HCT116 (cell line): Measurements from ENCODE around the gene MYO3B. TPM values are rescaled to one million over a fixed set of nuclear protein-coding genes. Genes with fewer than 3 reads are reported as not detected.

Experiments used
- ATAC-seq: fragments of 200-7000 bp; cut with Tn5 transposase; 2 replicates; pipeline ENCODE4 v1.9.1; 2020; ENCODE audit warnings: mild to moderate bottlenecking, moderate library complexity
- BruUV-seq: library from RNA; stranded (reverse); fragments of 400-500 nt; replicated peaks from 2 replicates; lab custom pipeline; 2021; lab: Mats Ljungman, UMichigan
- CTCF ChIA-PET: fragments of 300-600 bp; sonication (Branson Sonifier 250); formaldehyde crosslinking; loops from one replicate; lab custom pipeline; 2021; ENCODE audit warnings: antibody characterized with exemption; lab: Charles Lee
- POLR2A ChIA-PET: fragments of 300-600, 350-600 bp; sonication (Branson Sonifier 250); formaldehyde crosslinking; loops from one replicate; lab custom pipeline; 2021; ENCODE audit warnings: antibody characterized with exemption; lab: Charles Lee
- RAD21 ChIA-PET, 2 experiments: fragments of 300-600 bp; sonication (Branson Sonifier 250); formaldehyde crosslinking; loops; one replicate each; lab custom pipeline; 2023; ENCODE audit warnings: low total read pairs in 2 of 2; ENCODE audit not compliant: uncharacterized antibody in 2 of 2, unreplicated experiment in 2 of 2, low non-redundant PET in 1 of 2; lab: Charles Lee
- DNase-seq: peaks from one replicate; pipeline ENCODE4 v3.0.0-alpha.2; 2010; ENCODE audit warnings: low read depth, low spot score
- H2AFZ ChIP-seq: fragments of 200-600 bp; shearing (Covaris generic), sonication (generic); 2 replicates; pipeline ENCODE4 v1.6.1; 2017; ENCODE audit warnings: low read depth, mixed run types, mixed read lengths, antibody characterized with exemption, low read length; ENCODE audit not compliant: poor library complexity, severe bottlenecking
- H3K27ac ChIP-seq: 2 replicates; pipeline ENCODE4 v1.5.1; 2012; ENCODE audit warnings: low read depth, low read length
- H3K27me3 ChIP-seq: fragments of 200-600 bp; sonication (generic); 2 replicates; pipeline ENCODE4 v1.6.1; 2016; ENCODE audit warnings: mixed run types, low read length, mixed read lengths; ENCODE audit not compliant: insufficient read depth
- H3K36me3 ChIP-seq, 2 experiments: fragments of 200-500 bp in 1 of 2; fragments of 200-600 bp in 1 of 2; sonication (Bioruptor generic) in 1 of 2; sonication (generic) in 1 of 2; 2 replicates each; pipeline versions ENCODE4 v1.5.1 to v1.6.1; 2014 to 2016; ENCODE audit warnings: low read length in 2 of 2, inconsistent platforms in 1 of 2, mixed read lengths in 1 of 2, mixed run types in 1 of 2; ENCODE audit not compliant: insufficient read depth in 2 of 2, control insufficient read depth in 1 of 2
- H3K4me1 ChIP-seq, 2 experiments: fragments of 200-600 bp in 1 of 2; sonication (generic) in 1 of 2; 2 replicates each; pipeline versions ENCODE4 v1.5.1 to v1.6.1; 2012 to 2017; ENCODE audit warnings: low read length in 2 of 2, inconsistent platforms in 1 of 2, mild to moderate bottlenecking in 1 of 2, mixed read lengths in 1 of 2, mixed run types in 1 of 2, moderate library complexity in 1 of 2; ENCODE audit not compliant: insufficient read depth in 2 of 2, control insufficient read depth in 1 of 2
- H3K4me2 ChIP-seq: fragments of 200-600 bp; sonication (generic); 2 replicates; pipeline ENCODE4 v1.6.1; 2017; ENCODE audit warnings: mixed run types, low read length, mixed read lengths
- H3K4me3 ChIP-seq, 2 experiments: fragments of 200-600 bp in 1 of 2; sonication (generic) in 1 of 2; replicated peaks in 1 of 2; 2 replicates each; pipeline ENCODE4 v1.5.1; 2011 to 2016; ENCODE audit warnings: low read length in 2 of 2, control low read depth in 1 of 2, low read depth in 1 of 2, mild to moderate bottlenecking in 1 of 2, mixed read lengths in 1 of 2, mixed run types in 1 of 2
- H3K79me2 ChIP-seq: fragments of 200-600 bp; sonication (generic); 2 replicates; pipeline ENCODE4 v1.6.1; 2017; ENCODE audit warnings: mild to moderate bottlenecking, mixed run types, low read length, moderate library complexity, mixed read lengths; ENCODE audit not compliant: insufficient read depth
- H3K9ac ChIP-seq: fragments of 200-600 bp; sonication (generic); 2 replicates; pipeline ENCODE4 v1.6.1; 2016; ENCODE audit warnings: low read length, mixed read lengths
- H3K9me2 ChIP-seq: fragments of 200-600 bp; sonication (generic), shearing (Covaris generic); 2 replicates; pipeline ENCODE4 v1.6.1; 2017; ENCODE audit warnings: mixed run types, mild to moderate bottlenecking, moderate library complexity; ENCODE audit not compliant: insufficient read depth
- H3K9me3 ChIP-seq, 2 experiments: fragments of 200-500 bp in 1 of 2; fragments of 200-600 bp in 1 of 2; sonication (Bioruptor generic) in 1 of 2; sonication (generic) in 1 of 2; 2 replicates each; pipeline ENCODE4 v1.6.1; 2014 to 2017; ENCODE audit warnings: low read length in 2 of 2, mixed read lengths in 2 of 2, inconsistent platforms in 1 of 2, low read depth in 1 of 2, mild to moderate bottlenecking in 1 of 2, mixed run types in 1 of 2, moderate library complexity in 1 of 2; ENCODE audit not compliant: control insufficient read depth in 1 of 2, insufficient read depth in 1 of 2
- H4K20me1 ChIP-seq: fragments of 200-600 bp; sonication (generic), shearing (Covaris generic); 2 replicates; pipeline ENCODE4 v1.6.1; 2017; ENCODE audit warnings: mixed run types, mild to moderate bottlenecking, moderate library complexity; ENCODE audit not compliant: insufficient read depth
- CTCF ChIP-seq, 3 experiments: fragments of 200-600 bp in 1 of 3; sonication (generic) in 1 of 3; IDR thresholded peaks in 2 of 3; conservative IDR thresholded peaks in 1 of 3; 2 replicates each; pipeline ENCODE4 v1.5.1; 2012 to 2017; ENCODE audit warnings: low read depth in 2 of 3, low read length in 2 of 3, antibody characterized with exemption in 1 of 3, borderline replicate concordance in 1 of 3, control low read depth in 1 of 3, mild to moderate bottlenecking in 1 of 3, mixed read lengths in 1 of 3, mixed run types in 1 of 3, moderate library complexity in 1 of 3; ENCODE audit not compliant: insufficient read depth in 1 of 3
- EGR1 ChIP-seq: IDR thresholded peaks from 2 replicates; pipeline ENCODE4 v1.6.1; 2012; ENCODE audit warnings: low read depth
- ELF1 ChIP-seq: IDR thresholded peaks from 2 replicates; pipeline ENCODE4 v1.6.1; 2012; ENCODE audit warnings: low read depth, borderline replicate concordance
- EZH2 ChIP-seq: fragments of 200-600 bp; sonication (generic); IDR thresholded peaks from 2 replicates; pipeline ENCODE4 v1.6.1; 2017; ENCODE audit warnings: antibody characterized with exemption, mixed run types
- EZH2phosphoT487 ChIP-seq: fragments of 200-600 bp; IDR thresholded peaks from 2 replicates; pipeline ENCODE4 v1.6.1; 2018; ENCODE audit warnings: antibody characterized with exemption, borderline replicate concordance
- FOSL1 ChIP-seq: IDR thresholded peaks from 2 replicates; pipeline ENCODE4 v1.6.1; 2012; ENCODE audit warnings: low read depth
- JUND ChIP-seq: IDR thresholded peaks from 2 replicates; pipeline ENCODE4 v1.6.1; 2012
- MAX ChIP-seq: IDR thresholded peaks from 2 replicates; pipeline ENCODE4 v1.6.1; 2012
- POLR2A ChIP-seq: IDR thresholded peaks from 2 replicates; pipeline ENCODE4 v1.7.0; 2011; ENCODE audit warnings: borderline replicate concordance; ENCODE audit not compliant: insufficient read depth, insufficient read length; ENCODE audit errors: extremely low read depth
- POLR2AphosphoS5 ChIP-seq: IDR thresholded peaks from 2 replicates; pipeline ENCODE4 v1.6.1; 2011; ENCODE audit warnings: mild to moderate bottlenecking, low read depth, low read length, moderate library complexity
- RAD21 ChIP-seq: IDR thresholded peaks from 2 replicates; pipeline ENCODE4 v1.6.1; 2012; ENCODE audit warnings: low read depth, mild to moderate bottlenecking
- SIN3A ChIP-seq: IDR thresholded peaks from 2 replicates; pipeline ENCODE4 v1.6.1; 2012; ENCODE audit warnings: low read depth
- SP1 ChIP-seq: IDR thresholded peaks from 2 replicates; pipeline ENCODE4 v1.6.1; 2012; ENCODE audit warnings: low read depth
- SRF ChIP-seq: IDR thresholded peaks from 2 replicates; pipeline ENCODE4 v1.6.1; 2012; ENCODE audit warnings: low read depth
- ZBTB33 ChIP-seq: IDR thresholded peaks from 2 replicates; pipeline ENCODE4 v1.6.1; 2011; ENCODE audit warnings: mild to moderate bottlenecking, low read length, moderate library complexity; ENCODE audit not compliant: insufficient replicate concordance; ENCODE audit errors: extremely low read depth
- ZFX ChIP-seq: fragments of 450-650 bp; IDR thresholded peaks from 2 replicates; pipeline ENCODE4 v1.6.1; 2017
- intact Hi-C: fragments of 100-400 bp; cut with micrococcal nuclease; formaldehyde crosslinking; loops from 2 replicates; pipeline ENCODE4 v1.10.0; 2022
- total RNA-seq: library from RNA; stranded (reverse); gene quantifications from one replicate; pipeline ENCODE4 v1.2.1, GENCODE V29; 2021; ENCODE audit not compliant: unreplicated experiment

MYO3B gene
- total RNA-seq, 1 experiment from 2014 or later, result not detected

- Histone ChIP-seq H3K9ac (no peak overlapping the region), H3K27me3 (no peaks in the 10 kb centered on the region), H3K27ac (no peak overlapping the region), H3K4me3 (no peak overlapping the region), H4K20me1 (no peaks in the 10 kb centered on the region), H3K9me2 (no peaks in the 10 kb centered on the region), H3K36me3 (no peaks in the 10 kb centered on the region), H3K79me2 (no peaks in the 10 kb centered on the region), H3K4me2 (no peak overlapping the region), H3K9me3 (no peaks in the 10 kb centered on the region), H2AFZ (no peak overlapping the region), H3K4me1 (no peaks in the 10 kb centered on the region; a peak in 1 of 4 replicates)
- ChIA-PET RAD21 (no interaction called here), POLR2A (no interaction called here), CTCF (no interaction called here)
- ATAC-seq (no peak), DNase-seq (no peak)
- no TSS peak for BruUV-seq
- no peak for TF ChIP-seq EGR1
- TF ChIP-seq SIN3A, result no peak
- TF ChIP-seq POLR2AphosphoS5, result no peak
- no peak for TF ChIP-seq SP1
- TF ChIP-seq RAD21, result no peak
- TF ChIP-seq POLR2A, result no peak
- TF ChIP-seq MAX, result no peak
- intact Hi-C loops, result loop anchor here (5.0 kb wide), 1 partner anchor 295 kb away; no protein-coding TSS in a partner anchor
These were observed 49.6 kb downstream of the MYO3B start for GRCh38 chr2:170227507-170227947.

- H3K9me2 ChIP-seq, result no peaks in the 10 kb centered on the region
- H3K4me1 ChIP-seq, result no peaks in the 10 kb centered on the region
- ChIA-PET RAD21 (no interaction called here), POLR2A (no interaction called here), CTCF (no interaction called here)
- no peaks in the 10 kb centered on the region for H3K79me2 ChIP-seq
- H3K36me3 ChIP-seq, result no peaks in the 10 kb centered on the region
- H3K9ac ChIP-seq, result no peak overlapping the region
- no peaks in the 10 kb centered on the region for H4K20me1 ChIP-seq
- H3K27ac ChIP-seq, result no peak overlapping the region
- BruUV-seq, result no TSS peak
- no peak overlapping the region for H3K4me2 ChIP-seq
- intact Hi-C loops, result loop anchor here (5.0 kb wide), 1 partner anchor 296 kb away; no protein-coding TSS in a partner anchor
- H2AFZ ChIP-seq, result no peak overlapping the region
- ATAC-seq (no peak), DNase-seq (no peak)
- no peaks in the 10 kb centered on the region for H3K27me3 ChIP-seq
- H3K4me3 ChIP-seq, result no peak overlapping the region
- H3K9me3 ChIP-seq, result no peaks in the 10 kb centered on the region
- TF ChIP-seq CTCF (IDR thresholded peaks at IDR 0.05 in 2 of 3, conservative IDR thresholded peaks at IDR 0.05 in 1 of 3; ENCODE audit: borderline replicate concordance in 1 of 3, insufficient read depth in 1 of 3, low read depth in 2 of 3, low read length in 2 of 3), result no peak
- no peak for TF ChIP-seq ZBTB33
- TF ChIP-seq FOSL1, result no peak
- TF ChIP-seq EZH2phosphoT487, result no peak
- TF ChIP-seq EGR1, result no peak
- no peak for TF ChIP-seq EZH2
- TF ChIP-seq POLR2A, result no peak
- TF ChIP-seq ZFX, result no peak
- TF ChIP-seq SRF, result no peak
- TF ChIP-seq JUND, result no peak
- no peak for TF ChIP-seq ELF1
- no peak for TF ChIP-seq MAX
These were observed 50.0 kb downstream of the MYO3B start for GRCh38 chr2:170227951-170228350.
